Loucy (cell line): ENCODE data around the gene KPNA1.
A peak's percentile ranks its signal among the peaks of the same experiment; 100 is the strongest.

Source experiments
- H2AFZ ChIP-seq: fragments of 200-600 bp; sonication (generic); 2 replicates; pipeline ENCODE4 v1.6.0; 2016; ENCODE audit warnings: antibody characterized with exemption, mild to moderate bottlenecking, low read length, moderate library complexity
- H3F3A ChIP-seq: fragments of 200-600 bp; 2 replicates; pipeline ENCODE4 v1.6.0; 2016; ENCODE audit warnings: antibody characterized with exemption, low read depth, mild to moderate bottlenecking
- H3K27me3 ChIP-seq: fragments of 200-600 bp; sonication (generic); 2 replicates; pipeline ENCODE4 v1.6.1; 2014; ENCODE audit warnings: low read length, mild to moderate bottlenecking; ENCODE audit not compliant: insufficient read depth, poor library complexity, severe bottlenecking
- H3K36me3 ChIP-seq: fragments of 200-600 bp; sonication (generic); 2 replicates; pipeline ENCODE4 v1.6.1; 2016; ENCODE audit warnings: low read length; ENCODE audit not compliant: insufficient read depth
- H3K4me1 ChIP-seq: fragments of 200-600 bp; sonication (generic); 2 replicates; pipeline ENCODE4 v1.5.1; 2014; ENCODE audit warnings: low read length, mild to moderate bottlenecking; ENCODE audit not compliant: insufficient read depth, poor library complexity, severe bottlenecking
- H3K4me2 ChIP-seq: fragments of 200-600 bp; sonication (generic); 2 replicates; pipeline ENCODE4 v1.6.0; 2014; ENCODE audit warnings: antibody characterized with exemption, low read length, low read depth, mild to moderate bottlenecking; ENCODE audit not compliant: poor library complexity, severe bottlenecking
- H3K4me3 ChIP-seq: fragments of 200-600 bp; sonication (generic); 2 replicates; pipeline ENCODE4 v1.5.1; 2014; ENCODE audit warnings: low read length, mild to moderate bottlenecking, mixed read lengths; ENCODE audit not compliant: poor library complexity, severe bottlenecking
- H3K79me2 ChIP-seq: fragments of 200-600 bp; sonication (generic); 2 replicates; pipeline ENCODE4 v1.6.1; 2014; ENCODE audit warnings: low read length; ENCODE audit not compliant: insufficient read depth
- H3K9ac ChIP-seq: fragments of 200-600 bp; sonication (generic); 2 replicates; pipeline ENCODE4 v1.6.0; 2014; ENCODE audit warnings: mild to moderate bottlenecking, low read depth, low read length, moderate library complexity; ENCODE audit not compliant: poor library complexity, severe bottlenecking
- H3K9me2 ChIP-seq: fragments of 200-600 bp; sonication (generic); replicated peaks from 2 replicates; pipeline ENCODE4 v1.6.1; 2016; ENCODE audit warnings: low read depth, low read length, mixed read lengths
- H3K9me3 ChIP-seq: fragments of 200-600 bp; sonication (generic); 2 replicates; pipeline ENCODE4 v1.6.1; 2014; ENCODE audit warnings: mild to moderate bottlenecking, antibody characterized with exemption, low read length, low read depth; ENCODE audit not compliant: insufficient read depth
- H4K20me1 ChIP-seq: fragments of 200-600 bp; sonication (generic); 2 replicates; pipeline ENCODE4 v1.6.0; 2014; ENCODE audit warnings: antibody characterized with exemption, low read length, mild to moderate bottlenecking; ENCODE audit not compliant: insufficient read depth, poor library complexity, severe bottlenecking
- CTCF ChIP-seq: fragments of 200-600 bp; sonication (generic); conservative IDR thresholded peaks from 2 replicates; pipeline ENCODE4 v1.5.1; 2014; ENCODE audit warnings: mild to moderate bottlenecking, antibody characterized with exemption, low read length
- EZH2phosphoT487 ChIP-seq: fragments of 200-600 bp; IDR thresholded peaks from 2 replicates; pipeline ENCODE4 v1.6.1; 2018; ENCODE audit warnings: antibody characterized with exemption, mild to moderate bottlenecking, moderate library complexity, borderline replicate concordance

The KPNA1 gene

GRCh38 chr3:122383771-122384697 is 130.7 kb downstream of the KPNA1 start, which contains the start of gene FAM162A:
Gene FAM162A (plus strand): TSS chr3:122384182. CDS start chr3:122384266, 84 bp downstream.
- Histone ChIP-seq H3K79me2 (peaks cover 87% of the 10 kb centered on the region), H4K20me1 (peaks cover 7% of the 10 kb centered on the region), H3K4me3 (peak within 1 kb of the TSS; percentile 91), H3K9me2 (no peaks in the 10 kb centered on the region), H3F3A (no peaks in the 10 kb centered on the region), H3K36me3 (no peaks in the 10 kb centered on the region), H3K27me3 (no peaks in the 10 kb centered on the region), H2AFZ (peak within 1 kb of the TSS; percentile 93), H3K9me3 (no peaks in the 10 kb centered on the region), H3K9ac (peak within 1 kb of the TSS; percentile 87), H3K4me1 (peaks cover 56% of the 10 kb centered on the region), H3K4me2 (peak within 1 kb of the TSS; percentile 98)
- TF ChIP-seq CTCF: peak; percentile 62
- TF ChIP-seq EZH2phosphoT487: no peak

- Histone ChIP-seq H3K79me2 (peaks cover 81% of the 10 kb centered on the region), H3K9ac (peak within 1 kb of the TSS; percentile 87)
Measured at GRCh38 chr3:122382888-122383666, 131.7 kb downstream of the KPNA1 start, which contains the start of gene MIX23. Gene MIX23 (minus strand): TSS chr3:122383231. CDS start chr3:122383224, 7 bp downstream.

More at GRCh38 chr3:122382888-122383666, 131.7 kb downstream of the KPNA1 start, which contains the start of gene MIX23:
- Histone ChIP-seq H2AFZ (peak within 1 kb of the TSS; percentile 93), H3K9me3 (no peaks in the 10 kb centered on the region), H3K9me2 (no peaks in the 10 kb centered on the region), H3F3A (no peaks in the 10 kb centered on the region), H3K4me3 (peak within 1 kb of the TSS; percentile 91), H3K27me3 (no peaks in the 10 kb centered on the region), H3K36me3 (no peaks in the 10 kb centered on the region), H4K20me1 (peaks cover 7% of the 10 kb centered on the region), H3K4me1 (peaks cover 52% of the 10 kb centered on the region), H3K4me2 (peak within 1 kb of the TSS; percentile 98)
- TF ChIP-seq CTCF: no peak
- TF ChIP-seq EZH2phosphoT487: no peak
